ENCODE measurements around the gene GAGE12J. TPM values are rescaled to one million over a fixed set of nuclear protein-coding genes. Genes with fewer than 3 reads are reported as not detected.

Gene GAGE12J
- total RNA-seq, 4 donors from 2014 or later: not detected

- Histone ChIP-seq H3K27me3 (no peaks in the 10 kb centered on the region), H3K4me3 (no peak overlapping the region), H3K4me1 (no peaks in the 10 kb centered on the region), H3K27ac (no peak overlapping the region), H3K36me3 (peaks cover 0 to 9% of the 10 kb centered on the region in 2 donors), H3K9me3 (no peaks in the 10 kb centered on the region)
- ATAC-seq: no peak
- no CpG with 5 or more reads among the region's 4 CpGs for WGBS, 2 donors (ENCODE audit: low coverage in 1 of 2)
- no peak for TF ChIP-seq EP300 (IDR thresholded peaks at IDR 0.05)
- no peak for TF ChIP-seq POLR2AphosphoS5 (IDR thresholded peaks at IDR 0.05)
- TF ChIP-seq, protein P1, sequence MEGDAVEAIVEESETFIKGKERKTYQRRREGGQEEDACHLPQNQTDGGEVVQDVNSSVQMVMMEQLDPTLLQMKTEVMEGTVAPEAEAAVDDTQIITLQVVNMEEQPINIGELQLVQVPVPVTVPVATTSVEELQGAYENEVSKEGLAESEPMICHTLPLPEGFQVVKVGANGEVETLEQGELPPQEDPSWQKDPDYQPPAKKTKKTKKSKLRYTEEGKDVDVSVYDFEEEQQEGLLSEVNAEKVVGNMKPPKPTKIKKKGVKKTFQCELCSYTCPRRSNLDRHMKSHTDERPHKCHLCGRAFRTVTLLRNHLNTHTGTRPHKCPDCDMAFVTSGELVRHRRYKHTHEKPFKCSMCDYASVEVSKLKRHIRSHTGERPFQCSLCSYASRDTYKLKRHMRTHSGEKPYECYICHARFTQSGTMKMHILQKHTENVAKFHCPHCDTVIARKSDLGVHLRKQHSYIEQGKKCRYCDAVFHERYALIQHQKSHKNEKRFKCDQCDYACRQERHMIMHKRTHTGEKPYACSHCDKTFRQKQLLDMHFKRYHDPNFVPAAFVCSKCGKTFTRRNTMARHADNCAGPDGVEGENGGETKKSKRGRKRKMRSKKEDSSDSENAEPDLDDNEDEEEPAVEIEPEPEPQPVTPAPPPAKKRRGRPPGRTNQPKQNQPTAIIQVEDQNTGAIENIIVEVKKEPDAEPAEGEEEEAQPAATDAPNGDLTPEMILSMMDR (IDR thresholded peaks at IDR 0.05): no peak
- no peak for TF ChIP-seq POLR2A (IDR thresholded peaks at IDR 0.05)
Measured at GRCh38 chrX:49286581-49286980, 35.3 kb upstream of the GAGE12J start.

DNA sequence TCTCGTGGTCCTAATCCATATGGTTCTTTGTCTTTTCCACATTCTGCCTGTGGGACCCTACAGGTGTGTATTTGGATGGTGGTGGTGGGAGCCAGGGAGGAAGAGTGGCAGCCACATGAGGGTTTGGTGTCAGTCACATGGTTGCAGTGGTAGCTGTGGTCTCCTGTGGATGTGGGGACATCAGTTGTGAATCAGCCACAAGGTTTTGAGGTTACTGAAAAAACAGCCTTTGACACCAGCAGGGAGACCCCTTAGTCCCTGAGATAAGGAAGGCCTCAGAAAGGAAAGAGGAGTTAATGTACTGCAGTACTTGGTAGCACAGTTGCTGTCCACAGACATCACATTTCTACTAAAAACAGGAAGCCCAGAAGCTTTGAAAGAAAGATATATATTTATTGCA is 34.2 kb upstream of the GAGE12J start:
- H3K4me1 ChIP-seq: peaks cover 0 to 7% (median 0%) of the 10 kb centered on the region in 3 donors
- H3K4me3 ChIP-seq: no peak overlapping the region
- H3K27me3 ChIP-seq: no peaks in the 10 kb centered on the region
- no peaks in the 10 kb centered on the region for H3K9me3 ChIP-seq
- H3K27ac ChIP-seq: no peak overlapping the region
- 40% methylated on average over 1 of the region's 1 CpG; no CpG with 5 or more reads in 1 of the 2 donors for WGBS, 2 donors (ENCODE audit: low coverage in 1 of 2)
- H3K36me3 ChIP-seq: peaks cover 0 to 9% of the 10 kb centered on the region in 2 donors
- no peak for ATAC-seq
- no peak for TF ChIP-seq POLR2A (IDR thresholded peaks at IDR 0.05)
- TF ChIP-seq, protein P1 (IDR thresholded peaks at IDR 0.05): no peak
- TF ChIP-seq EP300 (IDR thresholded peaks at IDR 0.05): no peak
- TF ChIP-seq POLR2AphosphoS5 (IDR thresholded peaks at IDR 0.05): no peak

- Histone ChIP-seq H3K27ac (no peak overlapping the region), H3K36me3 (peaks cover 0 to 9% of the 10 kb centered on the region in 2 donors), H3K27me3 (no peaks in the 10 kb centered on the region), H3K9me3 (no peaks in the 10 kb centered on the region), H3K4me3 (no peak overlapping the region), H3K4me1 (peaks cover 0 to 7% (median 0%) of the 10 kb centered on the region in 3 donors)
- 84% methylated on average over 3 of the region's 7 CpGs; no CpG with 5 or more reads in 1 of the 2 donors for WGBS, 2 donors (ENCODE audit: low coverage in 1 of 2)
- TF ChIP-seq POLR2A (IDR thresholded peaks at IDR 0.05): no peak
- TF ChIP-seq POLR2AphosphoS5 (IDR thresholded peaks at IDR 0.05): no peak
- no peak for TF ChIP-seq EP300 (IDR thresholded peaks at IDR 0.05)
- TF ChIP-seq, protein P1 (IDR thresholded peaks at IDR 0.05): no peak
- no peak for ATAC-seq
Measured at GRCh38 chrX:49290215-49290614, 31.6 kb upstream of the GAGE12J start.

DNA sequence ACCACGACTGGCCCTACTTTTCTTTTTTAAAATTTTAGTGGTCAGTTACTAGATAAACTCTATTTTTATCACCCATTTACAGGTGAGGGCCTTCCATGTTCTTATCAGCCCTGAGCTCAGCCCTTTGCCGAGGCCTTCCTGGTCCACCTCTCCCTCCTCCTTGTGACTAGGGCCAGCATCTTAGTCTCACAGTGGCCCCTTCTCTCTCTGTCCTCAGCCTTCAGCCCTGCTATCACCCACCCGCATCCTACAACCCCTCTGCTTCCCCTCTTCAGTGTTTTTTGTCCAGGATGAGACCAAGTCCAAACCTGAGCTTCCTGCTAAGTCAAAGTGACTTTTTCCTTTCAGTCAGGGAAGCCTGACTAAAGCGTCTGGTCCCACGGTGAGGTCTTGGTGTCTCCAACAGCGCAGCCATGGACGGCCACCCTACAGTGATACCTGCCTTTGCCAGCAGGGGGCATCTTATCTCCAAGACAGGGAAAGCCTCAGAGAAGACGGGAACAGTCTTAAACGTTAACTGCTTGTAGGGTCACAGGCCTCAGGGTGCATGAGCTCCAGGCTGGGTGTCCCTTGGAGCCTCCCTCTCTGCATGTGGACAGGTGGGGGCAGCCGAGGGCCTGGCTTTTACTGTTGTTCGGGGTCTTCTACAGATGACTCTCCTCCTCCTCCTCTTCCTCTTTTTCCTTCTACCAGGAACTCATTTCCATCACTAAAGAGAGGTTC is 30.1 kb upstream of the GAGE12J start:
- peak; percentile 69 for ATAC-seq

More for the DNA sequence above, 30.1 kb upstream of the GAGE12J start:
- no peak overlapping the region for H3K27ac ChIP-seq
- H3K4me3 ChIP-seq: no peak overlapping the region
- H3K36me3 ChIP-seq: no peaks in the 10 kb centered on the region
- H3K4me1 ChIP-seq: peaks cover 0 to 7% (median 0%) of the 10 kb centered on the region in 3 donors
- 60 to 67% methylated on average over 3 of the region's 11 CpGs for WGBS, 2 donors (ENCODE audit: low coverage in 1 of 2)
- H3K27me3 ChIP-seq: no peaks in the 10 kb centered on the region
- no peak for TF ChIP-seq POLR2AphosphoS5 (IDR thresholded peaks at IDR 0.05)
- TF ChIP-seq, protein P1 (IDR thresholded peaks at IDR 0.05): peak in 3 of 4 experiments; percentile 20 to 62 (median 44)
- H3K9me3 ChIP-seq: no peaks in the 10 kb centered on the region
